ENCODE data around the gene RAP1A.

GRCh38 chr1:111596499-111596898 lies 23.1 kb upstream of the RAP1A start:
- TF ChIP-seq USF2 (CRISPR knock-in tag; IDR thresholded peaks at IDR 0.05) (no peak), MAX (CRISPR knock-in tag; IDR thresholded peaks at IDR 0.05) (no peak), CTCF (IDR thresholded peaks at IDR 0.05) (no peak)
